Measurements from ENCODE around the gene TPST2.
A peak's percentile ranks its signal among the peaks of the same experiment; 100 is the strongest.

The TPST2 gene

DNA sequence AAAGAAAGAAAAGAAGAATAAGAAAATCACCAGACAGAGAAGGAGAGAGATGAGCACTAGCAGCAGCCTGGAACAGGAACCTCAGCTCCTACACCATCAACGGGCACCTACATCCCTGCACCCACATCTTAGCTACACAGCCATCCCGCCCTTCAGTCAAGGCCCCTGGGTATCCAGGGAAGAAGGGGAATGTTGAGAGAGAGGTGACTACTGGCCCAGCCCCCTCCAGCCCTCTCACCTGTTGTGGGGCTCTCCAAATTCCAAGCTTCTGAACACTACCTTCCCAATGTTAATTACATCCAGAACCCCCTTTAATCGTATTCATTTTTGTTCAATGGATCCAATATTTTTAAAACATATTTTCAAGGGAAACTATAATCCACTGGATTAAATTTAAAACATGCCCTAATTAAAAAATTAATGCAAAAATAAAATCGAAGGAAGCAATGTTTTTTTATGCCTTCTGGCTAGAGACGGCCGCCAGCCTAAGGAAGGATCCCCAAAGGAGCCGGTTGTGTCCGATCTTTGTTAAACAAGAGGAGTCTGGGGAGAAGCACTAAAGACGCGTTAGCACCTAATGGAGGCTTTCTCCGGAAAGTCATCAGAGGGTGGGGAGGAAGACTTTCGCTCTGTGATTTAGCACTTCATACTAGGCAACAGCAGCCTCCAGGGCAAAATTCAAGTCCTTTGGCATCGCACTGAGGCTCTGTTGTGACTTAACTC, 9.5 kb downstream of the TPST2 start:
- no peak for DNase-seq (ENCODE audit: low read depth in 3 of 3)

DNA sequence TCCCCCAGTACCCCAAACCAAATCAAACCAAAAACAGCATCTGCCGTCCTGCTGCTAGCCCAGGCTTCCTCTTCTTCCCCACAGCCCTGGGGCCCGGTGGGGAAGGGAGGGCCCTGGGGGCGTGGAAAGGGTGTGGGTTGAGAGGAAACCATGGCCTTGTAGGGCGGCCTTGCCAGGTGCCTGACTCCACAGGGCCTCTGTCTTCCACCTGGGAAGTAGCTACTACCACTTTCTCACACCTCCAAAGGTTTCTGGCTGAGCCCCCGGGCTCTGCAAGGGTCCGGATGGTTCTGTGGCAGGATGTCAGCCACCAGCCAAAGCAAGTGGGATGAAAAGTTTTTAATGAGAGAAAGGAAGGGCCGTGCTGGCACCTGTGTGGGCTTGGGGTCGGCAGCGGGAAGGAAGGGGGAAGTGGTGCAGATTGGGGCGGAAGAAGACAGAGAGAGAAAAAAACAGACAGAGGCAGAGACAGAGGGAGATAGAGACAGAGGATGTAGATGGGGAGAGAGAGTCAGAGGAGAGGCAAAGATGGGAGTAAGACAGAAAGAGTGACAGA, 10.5 kb downstream of the TPST2 start:
- peak in 1 of 3 experiments; percentile 48 for DNase-seq (ENCODE audit: low read depth in 3 of 3)

DNA sequence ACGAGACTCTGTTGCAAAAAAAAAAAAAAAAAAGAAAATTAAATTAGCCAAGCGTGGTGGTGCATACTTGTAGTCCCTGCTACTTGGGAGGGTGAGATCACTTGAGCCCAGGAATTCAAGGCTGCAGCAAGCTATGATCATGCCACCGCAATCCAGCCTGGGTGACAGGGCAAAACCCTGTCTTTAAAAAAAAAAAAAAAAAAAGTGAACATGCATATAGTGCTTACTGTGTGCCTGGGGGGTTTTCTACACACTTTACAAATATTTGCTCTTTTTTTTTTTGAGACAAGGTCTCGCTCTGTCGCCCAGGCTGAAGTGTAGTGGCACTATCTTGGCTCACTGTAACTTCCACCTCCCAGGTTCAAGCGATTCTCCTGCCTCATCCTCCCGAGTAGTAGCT, 12.9 kb downstream of the TPST2 start:
- no peak for DNase-seq (ENCODE audit: low read depth in 3 of 3)

DNA sequence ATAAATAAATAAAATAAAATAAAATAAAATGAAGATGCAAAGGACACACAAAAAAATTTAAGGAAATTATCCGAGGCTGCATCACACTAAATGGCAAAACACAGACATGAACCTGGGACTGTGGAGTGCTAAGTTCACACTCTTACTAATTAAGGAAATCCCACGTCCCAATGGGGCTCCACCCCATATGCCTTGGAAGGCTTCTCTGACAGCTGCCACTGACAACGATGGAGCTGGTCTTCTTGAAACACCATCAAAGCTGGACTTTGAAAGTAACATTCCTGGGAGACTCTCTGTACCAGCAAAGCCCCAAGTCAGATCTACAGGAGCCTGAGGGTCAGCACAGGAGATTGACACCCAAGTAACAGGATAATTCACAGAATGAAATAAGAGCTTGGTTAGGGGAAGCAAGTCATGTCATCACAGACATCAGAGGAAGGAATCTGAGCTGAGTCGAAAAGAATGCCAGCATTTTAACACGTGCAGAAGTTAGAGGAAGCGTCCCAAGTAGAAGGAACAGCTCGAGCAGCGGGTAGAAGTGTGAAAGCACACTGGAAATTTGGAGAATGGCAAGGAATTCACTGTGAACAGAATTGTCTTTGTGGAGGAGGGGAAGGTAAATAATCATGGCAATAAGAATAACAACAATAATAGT, 13.8 kb downstream of the TPST2 start:
- DNase-seq (ENCODE audit: low read depth in 3 of 3): no peak

DNA sequence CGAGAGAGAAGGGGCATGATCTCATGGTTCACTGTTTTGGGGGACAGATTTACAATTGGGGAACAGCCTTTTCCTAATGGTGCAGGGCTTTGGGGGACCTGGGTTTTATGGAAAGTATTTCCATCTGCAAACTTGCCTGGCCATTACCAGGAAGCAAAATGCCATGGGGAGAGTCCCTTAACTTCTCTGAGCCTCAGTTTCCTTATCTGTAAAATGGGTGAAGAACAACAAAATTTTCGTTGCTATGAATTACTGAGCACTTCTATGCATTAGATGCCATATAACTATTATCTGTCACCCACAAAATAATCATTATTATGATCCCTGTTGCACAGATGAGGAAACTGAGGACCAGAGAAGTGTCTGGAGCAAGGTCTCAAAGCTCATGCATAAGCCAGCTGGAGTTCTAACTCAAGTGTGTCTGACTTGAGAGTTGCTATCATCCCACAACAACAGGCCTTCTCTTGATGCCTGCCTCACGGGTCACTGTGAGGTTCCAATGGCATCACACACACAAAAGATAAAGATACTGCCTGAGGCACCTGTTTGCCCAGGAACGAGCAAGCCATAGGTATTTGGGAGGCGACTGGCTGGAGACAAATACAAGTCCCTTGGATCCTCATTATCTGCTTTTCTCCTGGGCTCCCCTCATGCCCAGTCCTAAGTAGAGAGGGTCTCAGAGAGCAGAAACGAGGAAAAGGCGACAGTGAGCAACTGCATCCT, 15.8 kb downstream of the TPST2 start:
- DNase-seq (ENCODE audit: low read depth in 3 of 3): no peak

GRCh38 chr22:26573026-26573662, 16.8 kb downstream of the TPST2 start:
- no peak for DNase-seq (ENCODE audit: low read depth in 3 of 3)

GRCh38 chr22:26570864-26571525, 18.9 kb downstream of the TPST2 start:
- DNase-seq (ENCODE audit: low read depth in 3 of 3): no peak

GRCh38 chr22:26570115-26570514, 19.8 kb downstream of the TPST2 start:
- no peak for DNase-seq (ENCODE audit: low read depth in 3 of 3)

DNA sequence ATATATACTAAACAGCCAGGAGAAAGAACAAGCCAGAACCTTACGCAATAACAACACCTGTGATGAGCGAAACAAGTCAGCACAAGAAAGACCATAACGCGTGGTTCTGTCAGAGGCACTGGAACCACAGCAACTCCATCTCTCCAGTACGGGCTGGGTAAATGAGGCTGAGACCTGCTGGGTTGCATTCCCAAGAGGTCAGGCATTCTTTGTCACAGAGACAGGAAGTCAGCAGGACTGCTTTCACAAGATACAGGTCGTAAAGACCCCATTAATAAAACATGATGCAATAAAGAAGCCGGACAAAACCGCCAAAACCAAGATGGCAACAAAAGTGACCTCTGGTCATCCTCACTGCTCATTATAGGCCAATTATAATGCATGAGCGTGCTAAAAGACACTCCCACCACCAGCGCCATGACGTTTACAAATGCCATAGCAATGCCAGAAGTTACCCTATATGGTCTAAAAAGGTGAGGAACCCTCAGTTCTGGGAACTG, 21.7 kb downstream of the TPST2 start:
- DNase-seq (ENCODE audit: low read depth in 3 of 3): no peak

GRCh38 chr22:26567610-26568009, 22.3 kb downstream of the TPST2 start:
- DNase-seq (ENCODE audit: low read depth in 3 of 3): no peak

DNA sequence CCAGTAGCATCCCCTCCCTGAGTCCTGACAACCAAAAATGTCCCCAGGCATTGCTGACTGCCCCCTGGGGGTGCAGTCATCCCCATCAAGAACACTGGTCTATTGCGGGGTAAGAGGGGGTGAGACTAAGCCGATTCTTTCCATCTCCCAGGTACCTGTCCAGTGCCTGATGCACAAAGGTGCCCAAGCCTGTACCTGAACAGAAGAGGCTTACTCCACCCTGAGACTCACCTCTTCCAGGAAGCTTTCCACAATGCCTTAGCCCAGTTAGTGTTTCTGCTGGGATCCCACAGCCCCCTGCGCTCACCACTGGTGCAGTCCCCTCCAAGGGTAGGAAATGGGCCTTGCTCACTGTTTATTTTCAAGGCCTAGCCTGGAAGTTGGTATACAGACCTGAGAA, 22.9 kb downstream of the TPST2 start:
- DNase-seq (ENCODE audit: low read depth in 3 of 3): no peak

DNA sequence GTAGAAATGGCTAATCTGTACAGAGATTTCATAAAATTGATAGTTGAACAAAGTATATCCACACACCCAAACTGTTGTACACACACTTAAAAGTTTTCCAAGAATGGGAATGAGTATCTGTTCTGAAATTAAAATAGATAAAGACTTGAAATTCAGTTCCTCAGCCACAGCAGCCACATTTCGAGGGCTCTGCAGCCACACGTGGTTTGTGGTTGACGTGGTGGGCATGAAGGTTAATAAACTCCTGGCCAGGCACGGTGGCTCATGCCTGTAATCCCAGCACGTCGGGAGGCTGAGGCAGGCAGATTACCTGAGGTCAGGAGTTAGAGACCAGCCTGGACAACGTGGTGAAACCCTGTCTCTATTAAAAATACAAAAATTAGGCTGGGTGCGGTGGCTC, 24.0 kb downstream of the TPST2 start:
- no peak for DNase-seq (ENCODE audit: low read depth in 3 of 3)

DNA sequence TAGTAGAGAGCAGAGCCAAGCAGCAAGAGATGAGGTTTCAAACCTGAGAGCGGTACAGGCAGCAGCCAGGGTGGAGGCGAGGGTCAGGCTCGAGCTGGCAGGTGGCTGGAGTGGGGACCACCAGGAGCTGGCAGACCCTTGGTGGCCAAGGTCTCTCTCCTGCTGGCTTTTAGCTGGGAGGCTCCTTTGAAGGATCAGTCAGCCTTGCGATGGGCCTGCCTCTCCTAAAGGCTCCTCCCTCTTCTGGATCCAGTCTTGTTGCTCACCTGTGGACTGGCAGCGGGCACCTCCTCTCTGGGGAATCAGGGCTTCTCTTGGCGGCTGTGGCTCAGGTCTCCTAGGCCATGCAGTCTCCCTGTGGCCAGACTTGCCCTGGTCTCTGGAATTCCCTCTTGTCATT, 24.8 kb downstream of the TPST2 start:
- no peak for DNase-seq (ENCODE audit: low read depth in 3 of 3)

DNA sequence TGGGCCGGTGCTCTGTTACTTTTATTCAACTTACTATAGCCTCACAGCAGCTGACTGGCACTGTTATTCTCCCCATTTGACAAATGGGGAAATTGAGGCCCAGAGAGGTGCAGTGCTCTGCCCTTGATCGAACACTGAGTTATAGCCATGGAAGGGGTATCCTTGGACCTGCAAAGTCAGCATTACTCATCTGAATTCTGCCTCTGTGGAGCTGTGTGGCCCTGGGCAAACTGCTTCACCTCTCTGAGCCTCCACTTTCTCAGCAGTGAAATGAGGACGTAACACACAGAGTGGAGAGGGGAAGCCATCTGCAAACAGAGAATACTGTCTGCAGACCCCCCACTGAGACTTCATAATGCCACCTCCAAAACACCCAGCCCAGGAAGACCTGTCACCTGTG, 25.3 kb downstream of the TPST2 start:
- DNase-seq (ENCODE audit: low read depth in 3 of 3): no peak

DNA sequence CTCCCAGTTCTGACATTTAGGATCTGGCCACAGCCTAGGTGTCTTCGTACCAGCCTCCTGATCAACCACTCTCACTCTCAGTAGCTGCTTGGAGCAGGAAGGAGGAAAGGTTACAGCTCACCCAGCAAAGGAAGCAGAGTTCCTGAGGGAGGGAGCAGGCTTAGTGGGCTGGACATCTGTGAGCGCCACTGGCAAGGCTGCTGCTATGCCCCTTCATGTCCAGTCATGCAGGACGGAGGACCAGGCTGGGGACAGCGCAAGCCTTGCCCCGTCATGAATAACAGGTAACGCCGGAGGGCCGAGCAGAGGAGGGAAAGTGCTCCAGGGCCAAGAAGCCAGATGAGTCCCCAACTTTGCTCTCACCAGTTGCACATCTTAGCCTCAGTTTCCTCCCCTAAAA, 25.8 kb downstream of the TPST2 start:
- DNase-seq (ENCODE audit: low read depth in 3 of 3): no peak

- DNase-seq (ENCODE audit: low read depth in 3 of 3): no peak
Observed at GRCh38 chr22:26563022-26563421, 26.9 kb downstream of the TPST2 start.

DNA sequence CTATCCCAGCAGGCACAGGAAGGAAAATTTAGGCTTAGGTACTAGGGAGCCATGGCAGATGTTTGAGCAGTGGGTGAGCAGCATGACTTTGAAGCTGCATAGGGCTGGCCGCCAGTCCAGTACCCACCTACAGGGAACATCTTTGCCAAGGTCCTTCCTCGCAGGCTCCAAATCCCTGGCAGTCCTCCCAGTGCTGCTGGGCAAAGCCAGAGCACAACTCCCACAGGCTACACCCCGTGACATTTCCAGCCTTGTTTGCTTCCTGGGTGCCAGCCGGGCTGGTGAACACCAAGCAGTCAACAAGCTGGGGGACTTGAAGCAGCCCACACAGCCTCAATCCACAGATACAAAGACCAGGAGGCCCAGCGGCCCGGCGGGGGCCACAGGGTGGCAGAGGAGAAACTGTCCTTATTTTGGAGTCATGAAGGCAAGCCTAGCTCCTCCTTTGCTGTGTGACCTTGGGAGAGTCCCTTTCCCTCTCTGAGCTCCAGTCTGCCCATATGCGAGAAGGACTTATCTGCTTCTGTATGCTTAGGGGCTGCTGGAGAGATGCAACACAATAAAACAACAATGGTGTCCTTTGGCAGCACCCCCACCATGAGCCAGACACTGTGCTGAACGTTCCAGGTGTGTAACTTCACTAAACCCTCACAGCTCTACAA, 28.0 kb downstream of the TPST2 start:
- no peak for DNase-seq (ENCODE audit: low read depth in 3 of 3)

- no peak for DNase-seq (ENCODE audit: low read depth in 3 of 3)
Observed at GRCh38 chr22:26559961-26560575, 29.9 kb downstream of the TPST2 start.

DNA sequence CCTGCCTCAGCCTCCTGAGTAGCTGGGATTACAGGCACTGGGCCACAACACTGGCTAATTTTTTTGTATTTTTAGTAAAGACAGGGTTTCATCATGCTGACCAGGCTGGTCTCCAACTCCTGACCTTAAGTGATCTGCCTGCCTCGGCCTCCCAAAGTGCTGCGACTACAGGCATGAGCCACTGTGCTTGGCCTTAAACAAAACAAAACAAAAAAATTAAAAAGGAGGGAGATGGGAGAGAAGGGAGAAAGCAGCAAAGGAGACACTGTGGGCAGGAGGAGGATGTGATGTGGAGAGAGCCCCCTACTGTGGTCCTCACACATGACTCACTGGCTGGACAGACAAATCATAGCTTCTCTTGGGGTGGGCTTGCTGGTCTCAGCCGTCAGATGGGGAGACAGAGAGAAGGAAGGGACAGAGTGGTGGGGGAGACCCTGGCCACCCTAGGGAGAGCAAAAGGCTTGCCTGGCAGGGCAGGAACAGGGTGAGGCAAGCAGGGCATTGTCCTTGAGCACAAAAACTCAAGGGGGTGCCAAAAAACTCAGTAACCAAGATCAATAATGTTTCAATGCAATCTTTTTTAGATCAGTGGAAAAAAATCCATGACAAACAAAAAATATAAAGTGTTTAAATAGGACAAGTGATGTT, 31.6 kb downstream of the TPST2 start:
- DNase-seq (ENCODE audit: low read depth in 3 of 3): no peak

- DNase-seq (ENCODE audit: low read depth in 3 of 3): no peak
Observed at GRCh38 chr22:26556904-26557303, 33.0 kb downstream of the TPST2 start.
